GM18870 (cell line): Measurements from ENCODE around the gene ADRA1B.

ENCODE experiments used
- ATAC-seq: cut with Tn5 transposase; IDR thresholded peaks from one replicate; pipeline ENCODE4 v1.9.1; 2021; ENCODE audit warnings: moderate library complexity; ENCODE audit not compliant: unreplicated experiment

The ADRA1B gene

DNA sequence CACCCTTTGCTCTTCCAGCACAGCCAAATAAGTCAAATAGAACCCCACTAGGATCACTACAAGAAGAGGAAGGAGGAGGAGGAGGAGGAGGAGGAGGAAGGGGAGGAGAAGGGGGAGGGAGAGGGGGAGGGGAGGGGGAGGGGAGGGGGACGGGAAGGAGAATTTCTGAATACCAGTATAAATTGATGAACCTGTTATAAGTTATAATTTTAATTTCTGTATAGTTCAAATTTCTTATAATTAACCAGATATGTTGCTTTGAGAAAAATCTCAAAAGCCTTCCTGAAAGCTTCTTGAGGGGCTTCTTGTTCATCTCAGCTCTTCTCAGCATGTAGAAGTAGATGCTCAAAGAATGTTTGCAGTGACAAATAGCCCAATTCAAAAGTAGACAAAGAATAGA, 15.0 kb upstream of the ADRA1B start:
- ATAC-seq = no peak

DNA sequence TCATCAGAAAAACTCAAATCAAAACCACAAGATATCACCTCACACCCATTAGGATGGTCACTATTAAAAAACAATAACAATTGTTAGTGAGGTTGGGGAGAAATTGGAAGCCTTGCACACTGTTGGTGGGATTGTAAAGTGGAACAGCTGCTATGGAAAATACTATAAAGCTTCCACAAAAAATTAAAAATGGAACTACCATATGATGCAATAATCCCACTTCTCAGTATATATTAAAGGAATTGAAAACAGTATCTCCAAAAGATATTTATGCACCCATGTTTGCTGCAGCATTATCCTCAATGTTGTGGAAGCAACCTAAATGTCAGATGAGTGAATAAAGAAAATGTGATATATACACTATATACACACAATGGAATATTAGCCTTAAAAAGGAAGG, 14.5 kb upstream of the ADRA1B start:
- ATAC-seq = no peak

DNA sequence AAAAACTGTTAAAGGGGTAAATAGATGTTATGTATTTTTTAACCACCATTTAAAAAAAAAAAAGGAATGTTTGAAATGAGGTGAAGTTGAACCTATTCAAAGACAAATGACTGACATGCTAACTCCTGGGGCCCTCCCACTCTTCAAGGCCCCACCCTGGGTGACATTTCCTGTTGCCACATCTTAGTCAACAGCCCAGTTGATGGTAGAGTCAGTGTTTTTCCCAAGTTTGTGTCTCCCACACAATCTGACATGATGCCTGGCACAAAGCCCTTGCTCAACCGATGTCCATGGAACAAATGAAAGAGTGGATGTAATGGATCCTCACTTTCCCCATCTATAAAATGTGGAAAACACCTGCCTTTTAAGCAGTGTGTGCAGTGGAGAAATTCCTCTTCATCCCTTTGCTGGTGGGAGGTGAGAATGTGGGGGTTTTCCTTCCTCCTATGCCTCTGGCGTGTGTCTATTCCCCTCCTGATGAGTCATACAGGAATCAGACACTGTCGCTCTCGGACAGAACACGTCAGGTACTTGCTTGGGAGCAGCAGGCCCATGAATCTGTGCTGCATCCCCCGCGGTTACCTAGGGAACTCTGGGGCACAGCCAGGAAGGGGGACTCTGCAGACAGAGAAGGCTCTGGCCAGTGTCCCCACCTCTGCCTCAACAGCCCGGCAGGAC, 13.7 kb upstream of the ADRA1B start:
- ATAC-seq = no peak

DNA sequence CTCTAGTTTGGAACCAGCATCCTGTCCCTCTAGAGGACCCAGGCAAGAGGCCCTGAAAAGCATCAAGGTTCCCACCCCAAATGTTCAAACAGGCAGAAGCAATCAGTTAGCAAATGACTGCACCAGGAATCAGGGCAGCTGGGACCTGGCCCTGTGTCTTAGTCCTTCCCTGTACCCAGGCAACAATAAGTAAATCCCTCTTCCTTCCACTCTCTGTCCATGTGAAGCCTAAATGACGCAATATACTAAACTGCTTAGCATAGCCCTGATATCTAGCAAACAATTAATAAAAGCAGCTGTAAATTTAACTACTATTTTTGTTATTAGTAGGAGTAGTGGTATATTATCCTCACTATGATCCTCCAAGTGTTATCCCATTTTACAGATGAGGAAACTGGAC, 13.2 kb upstream of the ADRA1B start:
- ATAC-seq = no peak

DNA sequence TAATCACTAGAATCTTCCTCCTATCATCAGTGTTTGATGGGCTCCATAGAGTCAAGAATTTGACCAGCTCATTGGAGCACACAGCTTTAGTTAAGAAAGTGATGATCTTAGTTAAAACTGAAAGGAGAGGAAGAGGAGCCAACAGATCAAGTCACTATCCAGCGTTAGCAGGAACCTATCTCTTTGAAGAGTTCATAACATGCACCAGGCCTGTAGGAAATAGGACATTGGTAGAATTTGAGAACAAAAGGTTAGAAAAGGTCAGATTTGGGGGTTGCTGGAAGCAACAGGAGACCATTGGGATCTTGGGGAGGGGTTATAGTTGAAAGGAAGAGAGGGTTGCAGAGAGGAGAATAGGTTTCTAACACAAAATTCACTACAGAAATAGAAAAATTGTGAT, 11.4 kb upstream of the ADRA1B start:
- no peak for ATAC-seq

DNA sequence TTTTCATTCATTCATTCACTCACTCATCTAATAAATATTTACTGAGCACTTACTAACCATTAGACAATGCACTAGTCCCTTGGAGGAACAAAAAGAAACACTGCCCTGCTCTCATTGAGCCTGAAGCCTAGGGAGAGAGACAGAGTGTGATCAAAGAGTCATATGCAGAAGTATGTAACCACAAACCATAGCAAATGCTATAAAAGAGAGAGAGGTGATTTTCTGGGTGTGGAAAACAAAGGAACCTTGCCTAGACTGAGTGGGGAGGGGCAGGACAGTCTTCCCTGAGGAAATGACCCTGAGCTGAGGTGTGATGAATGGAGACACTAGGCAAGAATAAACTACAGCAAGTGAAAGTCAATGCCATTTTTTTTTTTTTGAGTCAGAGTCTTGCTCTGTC, 10.8 kb upstream of the ADRA1B start:
- no peak for ATAC-seq

DNA sequence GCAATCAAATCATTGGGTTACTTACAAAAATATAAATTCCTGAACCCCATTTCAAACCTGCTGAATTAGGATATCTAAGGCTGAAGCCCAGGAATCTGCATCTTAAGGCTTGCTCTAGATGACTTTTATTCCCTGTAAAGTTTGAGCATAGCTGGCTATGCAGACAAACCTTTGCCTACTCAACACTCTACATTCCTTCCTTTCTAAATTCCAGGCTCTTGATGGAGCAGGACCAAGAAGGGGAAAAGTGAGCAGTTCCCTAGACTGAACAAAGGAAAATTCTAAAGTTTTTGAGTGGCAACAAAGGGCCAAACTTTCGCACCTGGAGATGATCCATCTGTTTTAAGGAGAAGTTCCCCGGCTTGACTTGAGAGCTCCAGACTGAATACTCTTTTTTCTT, 9.8 kb upstream of the ADRA1B start:
- ATAC-seq = no peak

DNA sequence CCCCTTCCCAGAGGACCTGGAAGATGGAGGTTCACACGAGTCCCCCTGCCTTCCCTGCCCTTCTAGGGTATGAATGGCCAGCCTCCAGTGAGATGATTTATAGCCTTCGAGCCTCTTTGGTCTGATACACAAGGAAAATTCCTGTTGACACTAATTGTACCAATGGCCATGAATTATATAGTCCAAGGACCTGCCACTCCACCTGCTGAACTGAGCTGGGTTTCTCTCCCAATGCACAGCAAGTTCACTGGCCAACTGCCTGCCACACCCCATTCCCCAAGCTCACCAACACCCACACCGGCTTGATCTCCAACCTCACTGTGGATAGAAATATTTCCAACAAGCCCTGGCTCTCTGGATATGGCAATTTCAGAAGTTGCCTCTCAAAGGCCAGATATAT, 9.3 kb upstream of the ADRA1B start:
- no peak for ATAC-seq

DNA sequence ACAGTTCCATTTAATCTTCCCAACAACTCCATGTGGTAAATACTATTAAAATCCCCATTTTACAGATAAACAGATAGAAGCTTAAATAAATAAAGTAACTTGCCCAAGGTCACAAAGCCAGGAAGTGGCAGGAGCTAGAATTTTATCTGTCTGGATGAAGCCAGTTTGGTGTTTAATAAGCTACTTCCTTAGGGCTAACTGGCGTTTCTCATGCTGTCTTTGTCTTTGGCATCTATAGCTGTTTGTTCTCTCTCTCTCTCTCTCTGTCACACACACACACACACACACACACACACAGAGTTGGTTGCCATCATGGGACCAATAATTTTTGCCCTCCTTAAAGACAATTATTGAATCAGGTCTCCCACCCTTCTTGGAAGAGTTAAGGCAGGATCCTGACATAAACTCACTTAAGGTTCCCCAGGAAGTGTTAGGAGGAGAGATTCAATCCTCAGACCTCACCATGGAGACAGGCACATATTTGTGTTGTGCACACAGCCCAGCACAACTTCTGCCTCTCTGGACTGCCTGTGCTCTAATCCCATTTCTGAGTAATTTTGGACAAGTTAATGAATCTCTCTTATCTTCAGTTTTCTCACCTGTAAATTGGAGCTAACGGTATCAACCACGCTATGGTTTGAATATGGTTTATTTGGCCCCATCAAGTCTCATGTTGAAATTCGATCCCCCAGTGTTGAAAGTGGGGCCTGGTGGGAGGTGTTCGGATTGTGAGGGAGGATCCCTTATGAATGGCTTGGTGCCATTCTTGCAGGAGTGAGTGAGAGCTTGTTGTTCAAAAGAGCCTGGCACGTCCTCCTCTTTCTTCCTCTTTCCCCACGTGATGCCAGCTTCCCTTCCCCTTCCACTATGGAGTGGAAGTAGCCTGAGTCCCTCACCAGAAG, 8.3 kb upstream of the ADRA1B start:
- no peak for ATAC-seq

DNA sequence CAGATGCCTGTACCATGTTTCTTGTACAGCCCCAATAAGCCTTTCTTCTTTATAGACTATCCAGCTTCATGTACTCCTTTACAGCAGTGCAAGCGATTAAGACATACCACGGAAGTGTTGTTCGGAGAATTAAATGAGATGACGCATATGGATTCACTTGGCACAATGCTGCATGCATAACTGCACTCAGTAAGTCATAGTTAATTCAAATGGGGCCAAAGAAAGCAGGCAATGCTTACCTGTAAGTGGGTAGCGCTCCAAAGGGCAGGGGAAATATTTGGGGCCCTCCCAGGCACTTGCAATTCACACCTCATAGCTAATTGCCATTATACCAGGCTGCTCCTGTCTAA, 7.7 kb upstream of the ADRA1B start:
- ATAC-seq = no peak

DNA sequence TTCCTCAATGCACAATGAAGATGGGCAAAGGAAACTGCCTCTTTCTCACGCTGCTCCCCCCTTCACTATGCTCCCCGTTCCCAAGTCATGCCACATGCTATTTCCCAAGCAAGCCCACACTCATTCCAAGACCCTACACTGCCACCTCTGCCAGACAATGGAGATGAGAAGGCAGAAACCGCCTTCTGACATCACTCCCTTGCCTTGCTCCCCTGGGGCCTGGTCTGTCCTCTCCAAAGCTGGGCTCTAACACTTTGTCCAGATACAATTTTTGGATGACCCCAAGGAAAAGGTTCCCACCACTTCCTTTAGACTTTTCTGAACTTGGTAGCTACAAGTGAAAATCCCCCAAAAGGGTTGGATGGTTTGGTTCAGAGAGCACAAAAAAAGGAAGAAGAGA, 7.2 kb upstream of the ADRA1B start:
- ATAC-seq = no peak

DNA sequence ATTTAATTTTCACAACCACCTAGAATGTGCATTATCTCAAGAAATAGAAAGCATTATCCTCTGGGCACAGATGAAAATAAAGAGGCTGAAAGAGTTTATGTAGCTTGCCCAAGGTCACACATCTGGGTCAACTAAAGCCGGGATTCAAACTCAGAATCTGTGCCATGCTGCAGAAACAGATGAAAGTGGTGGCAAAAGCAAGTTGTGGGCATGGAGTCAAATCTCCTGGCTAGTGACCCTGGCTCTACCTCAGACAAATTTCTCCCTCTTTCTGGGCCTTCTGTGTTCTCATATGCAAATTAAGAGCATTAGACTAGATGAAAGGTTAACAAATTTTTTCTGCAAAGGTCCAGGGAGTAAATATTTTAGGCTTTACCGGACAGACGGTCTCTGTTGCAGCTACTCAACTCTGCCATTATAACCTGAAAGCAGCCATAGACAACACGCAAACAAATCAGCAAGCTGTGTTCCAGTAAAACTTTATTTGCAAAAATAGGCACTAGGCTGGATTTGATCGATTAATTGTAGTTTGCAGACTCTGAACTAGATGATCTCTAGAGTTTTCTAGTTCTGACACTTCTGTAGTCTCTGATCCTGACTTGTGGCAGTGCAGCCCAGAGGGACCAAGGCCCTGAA, 6.0 kb upstream of the ADRA1B start:
- ATAC-seq = no peak

DNA sequence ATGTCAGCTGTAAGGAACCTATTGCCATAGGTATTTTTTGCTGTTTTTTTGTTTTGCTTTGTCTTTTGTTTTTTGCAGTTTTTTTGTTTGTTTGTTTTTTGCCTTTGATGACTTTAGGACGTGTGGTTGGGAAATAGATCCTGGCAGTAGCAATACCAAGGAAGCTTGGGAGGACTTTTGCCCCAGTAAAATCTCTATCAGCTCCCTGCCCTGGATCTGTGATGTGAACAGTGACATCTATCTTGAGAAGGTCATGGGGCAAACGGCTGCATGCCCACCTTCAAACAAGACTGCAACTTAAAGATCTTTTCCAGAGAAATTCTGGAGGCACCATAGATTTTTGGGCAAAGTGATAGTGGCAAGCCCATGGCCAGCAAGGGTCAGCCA, 5.4 kb upstream of the ADRA1B start:
- no peak for ATAC-seq

DNA sequence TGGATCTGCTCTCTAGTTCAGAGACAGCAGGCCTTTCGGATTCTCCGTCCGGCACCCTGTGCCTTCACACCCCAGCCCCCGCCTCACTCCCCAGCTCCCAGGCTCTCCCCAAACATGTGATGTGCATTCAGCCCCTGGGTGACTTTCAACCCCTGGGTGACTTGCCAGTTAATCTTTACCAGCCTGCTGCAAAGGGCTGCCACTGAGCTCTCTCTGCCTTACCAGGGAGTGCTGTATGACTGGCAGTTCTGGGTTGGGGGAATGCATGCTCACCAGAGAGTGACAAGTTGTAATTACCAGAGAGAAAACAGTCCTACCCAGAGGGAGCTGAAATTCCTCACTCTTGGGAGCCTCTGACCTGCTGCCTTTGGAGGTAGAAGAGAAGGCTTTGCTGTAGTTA, 4.9 kb upstream of the ADRA1B start:
- ATAC-seq = no peak

DNA sequence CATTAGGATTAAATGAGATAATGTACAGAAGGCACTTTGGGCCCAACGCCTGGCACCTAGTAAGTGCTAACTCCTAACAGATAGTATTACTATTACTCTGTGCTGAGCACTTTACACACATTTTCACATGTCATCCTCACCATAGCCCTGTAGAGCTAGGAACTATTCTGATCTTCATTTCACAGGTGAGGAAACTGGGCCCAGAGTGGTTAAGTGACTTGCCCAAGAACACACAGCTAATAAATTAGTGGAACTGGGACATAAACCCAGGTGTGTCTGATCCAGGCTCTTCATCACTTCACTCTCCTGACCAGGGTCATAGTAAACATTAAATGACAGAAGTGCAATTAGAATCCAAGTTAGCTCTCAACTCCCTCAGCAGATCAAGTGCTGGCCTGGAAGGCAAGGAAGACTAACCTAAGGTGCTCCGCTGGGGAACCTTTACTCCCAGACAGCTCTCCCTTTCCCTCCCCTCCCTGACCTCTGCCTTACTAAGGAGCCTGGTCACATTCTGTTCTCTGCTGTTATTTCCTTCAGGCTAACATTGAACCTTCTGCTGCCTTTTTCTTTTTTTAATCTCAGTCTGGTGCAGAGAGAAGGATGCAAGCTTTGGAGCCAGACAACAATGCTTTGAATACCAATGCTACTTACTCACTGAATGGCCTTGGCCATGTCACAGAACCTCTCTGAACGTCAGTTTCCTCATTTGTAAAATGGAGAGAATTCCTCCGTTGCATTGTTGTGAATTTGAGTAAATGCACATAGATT, 4.1 kb upstream of the ADRA1B start:
- ATAC-seq = no peak

DNA sequence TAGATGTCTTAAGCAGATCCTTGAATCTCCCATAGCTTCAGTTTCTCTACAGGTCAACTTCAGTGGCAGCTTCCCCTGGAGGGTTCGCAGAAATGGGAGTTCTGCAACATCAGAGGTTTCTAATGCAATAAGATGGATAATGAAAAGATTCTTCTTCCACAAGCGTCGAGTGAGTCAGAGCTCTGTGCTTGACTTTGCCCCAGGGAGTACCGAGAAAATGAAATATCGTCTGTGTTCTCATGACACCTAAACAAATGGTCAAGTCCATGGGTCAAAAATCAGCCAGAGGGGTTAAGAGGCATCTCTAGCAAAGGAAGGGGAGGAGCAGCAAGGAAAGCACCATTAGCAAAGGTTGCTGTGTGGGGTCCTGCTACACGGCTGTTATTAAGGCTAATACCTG, 3.2 kb upstream of the ADRA1B start:
- ATAC-seq = no peak

DNA sequence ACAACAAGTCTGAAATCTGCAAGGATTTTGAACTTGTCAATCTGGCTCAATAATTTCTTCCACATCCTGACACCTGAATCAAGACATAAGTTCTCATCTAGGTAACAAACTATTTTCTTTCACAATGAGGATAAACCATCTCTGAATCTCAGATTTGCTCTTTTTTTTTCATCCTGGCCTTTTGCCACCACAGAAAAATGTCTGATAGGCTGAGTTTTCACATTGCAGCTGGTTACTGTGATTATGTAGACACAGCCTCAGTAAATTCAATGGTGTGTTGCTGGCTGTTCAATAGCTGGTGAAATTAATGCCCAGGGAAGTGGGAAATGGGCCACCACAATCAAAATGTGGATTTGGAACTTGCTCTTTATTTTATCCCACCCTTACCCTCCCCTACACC, 2.8 kb upstream of the ADRA1B start:
- no peak for ATAC-seq

DNA sequence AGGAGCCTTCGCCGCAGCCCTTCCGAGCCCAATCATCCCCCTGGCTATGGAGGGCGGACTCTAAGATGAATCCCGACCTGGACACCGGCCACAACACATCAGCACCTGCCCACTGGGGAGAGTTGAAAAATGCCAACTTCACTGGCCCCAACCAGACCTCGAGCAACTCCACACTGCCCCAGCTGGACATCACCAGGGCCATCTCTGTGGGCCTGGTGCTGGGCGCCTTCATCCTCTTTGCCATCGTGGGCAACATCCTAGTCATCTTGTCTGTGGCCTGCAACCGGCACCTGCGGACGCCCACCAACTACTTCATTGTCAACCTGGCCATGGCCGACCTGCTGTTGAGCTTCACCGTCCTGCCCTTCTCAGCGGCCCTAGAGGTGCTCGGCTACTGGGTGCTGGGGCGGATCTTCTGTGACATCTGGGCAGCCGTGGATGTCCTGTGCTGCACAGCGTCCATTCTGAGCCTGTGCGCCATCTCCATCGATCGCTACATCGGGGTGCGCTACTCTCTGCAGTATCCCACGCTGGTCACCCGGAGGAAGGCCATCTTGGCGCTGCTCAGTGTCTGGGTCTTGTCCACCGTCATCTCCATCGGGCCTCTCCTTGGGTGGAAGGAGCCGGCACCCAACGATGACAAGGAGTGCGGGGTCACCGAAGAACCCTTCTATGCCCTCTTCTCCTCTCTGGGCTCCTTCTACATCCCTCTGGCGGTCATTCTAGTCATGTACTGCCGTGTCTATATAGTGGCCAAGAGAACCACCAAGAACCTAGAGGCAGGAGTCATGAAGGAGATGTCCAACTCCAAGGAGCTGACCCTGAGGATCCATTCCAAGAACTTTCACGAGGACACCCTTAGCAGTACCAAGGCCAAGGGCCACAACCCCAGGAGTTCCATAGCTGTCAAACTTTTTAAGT, 819 bp downstream of the ADRA1B start:
- no peak for ATAC-seq

DNA sequence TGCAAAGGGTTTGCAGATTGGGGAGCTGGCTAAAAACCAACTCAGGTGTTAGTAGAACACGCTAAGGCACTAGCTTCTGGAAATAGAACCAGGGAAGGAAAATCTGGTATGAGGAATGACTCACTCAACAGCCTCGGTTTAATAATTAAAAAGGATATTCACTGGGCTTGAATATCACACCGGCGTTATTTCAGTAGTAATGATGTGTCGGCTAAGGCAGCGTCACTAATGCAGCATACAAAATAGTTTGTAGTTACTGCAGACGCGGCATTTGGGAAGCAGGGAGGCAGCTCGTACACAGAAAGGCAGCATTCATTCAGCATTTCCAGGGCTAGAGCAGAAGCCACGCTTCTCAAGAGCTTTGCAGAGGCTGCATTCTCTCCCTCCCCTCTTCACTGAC, 1.7 kb downstream of the ADRA1B start:
- no peak for ATAC-seq

DNA sequence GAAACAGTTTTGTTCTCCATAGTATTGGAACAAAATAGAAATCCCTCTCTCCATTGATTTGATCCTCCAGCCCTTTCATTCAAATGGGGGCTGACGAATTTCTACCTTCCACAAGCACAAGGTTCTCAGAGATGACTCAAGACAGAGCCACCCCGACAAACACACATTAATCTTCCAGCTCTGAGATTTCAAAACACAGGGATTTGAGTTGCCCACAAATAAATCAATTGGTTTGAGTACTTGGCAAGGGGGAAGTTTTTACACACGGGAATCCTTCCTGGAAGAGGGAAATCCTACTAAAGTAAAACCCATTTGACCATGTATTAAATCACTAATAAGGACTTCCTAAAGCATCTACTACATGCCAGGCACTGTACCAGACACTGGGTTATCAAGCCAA, 5.4 kb downstream of the ADRA1B start:
- ATAC-seq = no peak
